AG08396 (cell line): ENCODE measurements around the gene SNX21.

Experiments
- DNase-seq: peaks from one replicate; pipeline ENCODE4 v3.0.0; 2012; ENCODE audit warnings: low spot score, mixed read lengths

Gene SNX21

GRCh38 chr20:45880988-45881788, 47.6 kb downstream of the SNX21 start, which contains the start of gene ZSWIM1:
TSS of gene ZSWIM1 (plus strand) at chr20:45881227. CDS start at chr20:45882593, 1,366 bp downstream.
- peak; percentile 98 for DNase-seq

- no peak for DNase-seq
These were observed 49.0 kb downstream of the SNX21 start for GRCh38 chr20:45882469-45883099.

GRCh38 chr20:45883100-45883469, 49.5 kb downstream of the SNX21 start:
- DNase-seq = no peak

- DNase-seq = no peak
These were observed 53.2 kb downstream of the SNX21 start for GRCh38 chr20:45886590-45887345.

- DNase-seq = no peak
These were observed 53.7 kb downstream of the SNX21 start, which contains the start of gene SPATA25 for GRCh38 chr20:45887346-45887715. TSS of gene SPATA25 (minus strand) at chr20:45887622. CDS start at chr20:45887590, 32 bp downstream.

GRCh38 chr20:45888681-45889080, 55.1 kb downstream of the SNX21 start:
- no peak for DNase-seq

- DNase-seq = peak; percentile 83
These were observed 56.7 kb downstream of the SNX21 start for GRCh38 chr20:45890077-45890984.

- peak; percentile 98 for DNase-seq
These were observed 57.7 kb downstream of the SNX21 start, which contains the start of the genes CTSA and NEURL2 for GRCh38 chr20:45890985-45891983. TSS of gene CTSA (plus strand) at chr20:45891335. CDS start at chr20:45891569, 234 bp downstream. TSS of gene NEURL2 (minus strand) at chr20:45891208. CDS start at chr20:45890991, 217 bp downstream.

- DNase-seq = peak; percentile 75
These were observed 58.6 kb downstream of the SNX21 start for GRCh38 chr20:45892049-45892825.
